ENCODE results near the gene SRP14.
"Not testable (repeated sequence)": the region's sequence is repeated elsewhere in the genome, so short reads cannot be mapped to it uniquely, and the experiment has no call there.

The SRP14 gene

GRCh38 chr15:40029979-40030893 is 8.7 kb downstream of the SRP14 start:
- no peak for DNase-seq (ENCODE audit: low read depth in 2 of 2)

- DNase-seq (ENCODE audit: low read depth in 2 of 2): no peak
Observed at GRCh38 chr15:40028853-40029252, 10.1 kb downstream of the SRP14 start.

GRCh38 chr15:40028193-40028592 is 10.8 kb downstream of the SRP14 start:
- DNase-seq (ENCODE audit: low read depth in 2 of 2): no peak

GRCh38 chr15:40016224-40016865 is 22.6 kb downstream of the SRP14 start:
- no peak for DNase-seq (ENCODE audit: low read depth in 2 of 2)

GRCh38 chr15:40014390-40014789 is 24.6 kb downstream of the SRP14 start:
- no peak for DNase-seq (ENCODE audit: low read depth in 2 of 2)

GRCh38 chr15:40013372-40013771 is 25.6 kb downstream of the SRP14 start:
- DNase-seq (ENCODE audit: low read depth in 2 of 2): not testable (repeated sequence)

GRCh38 chr15:40011303-40011702 is 27.7 kb downstream of the SRP14 start:
- DNase-seq (ENCODE audit: low read depth in 2 of 2): no peak

GRCh38 chr15:40010686-40011085 is 28.3 kb downstream of the SRP14 start:
- DNase-seq (ENCODE audit: low read depth in 2 of 2): no peak

- no peak for DNase-seq (ENCODE audit: low read depth in 2 of 2)
Observed at GRCh38 chr15:40008061-40008765, 30.8 kb downstream of the SRP14 start.

- DNase-seq (ENCODE audit: low read depth in 2 of 2): no peak
Observed at GRCh38 chr15:40006646-40007045, 32.3 kb downstream of the SRP14 start.

- DNase-seq (ENCODE audit: low read depth in 2 of 2): no peak
Observed at GRCh38 chr15:40006003-40006402, 33.0 kb downstream of the SRP14 start.

GRCh38 chr15:40003116-40003916 is 35.7 kb downstream of the SRP14 start:
- DNase-seq (ENCODE audit: low read depth in 2 of 2): no peak

- no peak for DNase-seq (ENCODE audit: low read depth in 2 of 2)
Observed at GRCh38 chr15:40002295-40002694, 36.7 kb downstream of the SRP14 start.

- DNase-seq (ENCODE audit: low read depth in 2 of 2): no peak
Observed at GRCh38 chr15:39999538-40000200, 39.3 kb downstream of the SRP14 start.

- DNase-seq (ENCODE audit: low read depth in 2 of 2): no peak
Observed at GRCh38 chr15:39998511-39999077, 40.4 kb downstream of the SRP14 start.

GRCh38 chr15:39997639-39998038 is 41.3 kb downstream of the SRP14 start:
- DNase-seq (ENCODE audit: low read depth in 2 of 2): no peak

- DNase-seq (ENCODE audit: low read depth in 2 of 2): no peak
Observed at GRCh38 chr15:39997031-39997430, 42.0 kb downstream of the SRP14 start.

- not testable (repeated sequence) for DNase-seq (ENCODE audit: low read depth in 2 of 2)
Observed at GRCh38 chr15:39996228-39996627, 42.8 kb downstream of the SRP14 start.

- DNase-seq (ENCODE audit: low read depth in 2 of 2): not testable (repeated sequence)
Observed at GRCh38 chr15:39992953-39993352, 46.0 kb downstream of the SRP14 start.

- DNase-seq (ENCODE audit: low read depth in 2 of 2): no peak
Observed at GRCh38 chr15:39990706-39991105, 48.3 kb downstream of the SRP14 start.

GRCh38 chr15:39987821-39988220 is 51.2 kb downstream of the SRP14 start:
- DNase-seq (ENCODE audit: low read depth in 2 of 2): no peak
